GM12891 (cell line): Measurements from ENCODE around the gene RNF146.

Experiments used
- PAX5 ChIP-seq: IDR thresholded peaks from 2 replicates; pipeline ENCODE4 v1.6.1; 2011; ENCODE audit warnings: low read length, moderate library complexity, mild to moderate bottlenecking; ENCODE audit not compliant: insufficient read depth, severe bottlenecking
- POLR2A ChIP-seq: IDR thresholded peaks from 2 replicates; pipeline ENCODE4 v1.6.1; 2011; ENCODE audit warnings: low read depth, low read length, control low read depth
- POLR2AphosphoS5 ChIP-seq: IDR thresholded peaks from 2 replicates; pipeline ENCODE4 v1.6.1; 2011; ENCODE audit warnings: low read depth, low read length, control low read depth
- POU2F2 ChIP-seq: IDR thresholded peaks from 2 replicates; pipeline ENCODE4 v1.6.1; 2011; ENCODE audit warnings: low read depth, mild to moderate bottlenecking, control low read depth, low read length, moderate library complexity
- SPI1 ChIP-seq: IDR thresholded peaks from 2 replicates; pipeline ENCODE4 v1.6.1; 2011; ENCODE audit warnings: low read depth, low read length, control low read depth
- TAF1 ChIP-seq: IDR thresholded peaks from 2 replicates; pipeline ENCODE4 v1.6.1; 2011; ENCODE audit warnings: low read depth, low read length, control low read depth

- TF ChIP-seq PAX5 (no peak), POLR2AphosphoS5 (no peak), POLR2A (no peak), TAF1 (no peak), POU2F2 (no peak), SPI1 (no peak)
These were observed 34.6 kb downstream of the RNF146 start for GRCh38 chr6:127301199-127301700.
